Stimulated activated CD8-positive, alpha-beta memory T cell treated with anti-CD3 and anti-CD28 coated beads, Interleukin-7, amount 100 ng/mL, for 24 hours (primary cell): ENCODE data around the gene VGLL4.

ENCODE experiments used
- DNase-seq: peaks from one replicate; pipeline ENCODE4 v3.0.0-alpha.2; 2020; ENCODE audit warnings: low read depth

Gene VGLL4

DNA sequence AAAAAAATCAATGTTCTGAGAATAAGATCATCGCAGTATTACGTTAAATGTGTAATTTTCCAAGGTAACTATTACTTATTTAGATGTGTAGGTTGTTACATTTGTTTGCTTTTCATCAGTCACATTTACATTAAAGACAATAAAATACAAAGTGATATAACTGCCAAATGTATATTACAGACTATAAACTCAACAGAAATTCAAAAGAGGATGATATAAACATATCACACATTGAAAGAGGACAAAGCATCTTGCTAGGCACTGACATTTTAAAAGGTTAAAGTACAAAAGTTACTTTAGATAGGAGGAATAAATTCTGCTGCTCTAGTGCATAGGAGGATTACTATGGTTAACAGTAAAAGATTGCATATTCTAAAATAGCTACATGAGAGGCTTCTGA is 16.1 kb downstream of the VGLL4 start:
- no peak for DNase-seq

- no peak for DNase-seq
Measured at GRCh38 chr3:11626084-11626463, 17.6 kb downstream of the VGLL4 start.

- no peak for DNase-seq
Measured at GRCh38 chr3:11625376-11626083, 18.2 kb downstream of the VGLL4 start.

- DNase-seq: no peak
Measured at GRCh38 chr3:11624704-11625375, 18.9 kb downstream of the VGLL4 start.

DNA sequence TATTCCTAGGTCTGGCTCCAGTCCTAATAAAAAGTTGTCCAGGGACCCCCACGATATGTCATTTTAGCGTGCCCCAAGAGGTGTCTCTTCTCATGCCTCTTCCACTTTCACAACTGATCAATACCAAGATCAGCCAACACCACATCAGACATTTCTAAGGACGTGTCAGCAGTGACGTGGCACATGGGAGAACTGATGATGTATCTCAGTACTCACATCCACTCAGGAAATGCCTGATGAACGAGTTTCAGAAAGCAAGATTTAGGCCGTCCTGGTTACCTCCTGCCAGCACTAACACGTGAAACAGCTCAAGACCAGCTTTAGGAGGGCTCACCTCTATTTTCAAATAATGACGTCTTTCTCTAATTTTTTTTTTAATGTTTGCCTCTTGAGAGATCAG is 19.6 kb downstream of the VGLL4 start:
- DNase-seq: no peak

DNA sequence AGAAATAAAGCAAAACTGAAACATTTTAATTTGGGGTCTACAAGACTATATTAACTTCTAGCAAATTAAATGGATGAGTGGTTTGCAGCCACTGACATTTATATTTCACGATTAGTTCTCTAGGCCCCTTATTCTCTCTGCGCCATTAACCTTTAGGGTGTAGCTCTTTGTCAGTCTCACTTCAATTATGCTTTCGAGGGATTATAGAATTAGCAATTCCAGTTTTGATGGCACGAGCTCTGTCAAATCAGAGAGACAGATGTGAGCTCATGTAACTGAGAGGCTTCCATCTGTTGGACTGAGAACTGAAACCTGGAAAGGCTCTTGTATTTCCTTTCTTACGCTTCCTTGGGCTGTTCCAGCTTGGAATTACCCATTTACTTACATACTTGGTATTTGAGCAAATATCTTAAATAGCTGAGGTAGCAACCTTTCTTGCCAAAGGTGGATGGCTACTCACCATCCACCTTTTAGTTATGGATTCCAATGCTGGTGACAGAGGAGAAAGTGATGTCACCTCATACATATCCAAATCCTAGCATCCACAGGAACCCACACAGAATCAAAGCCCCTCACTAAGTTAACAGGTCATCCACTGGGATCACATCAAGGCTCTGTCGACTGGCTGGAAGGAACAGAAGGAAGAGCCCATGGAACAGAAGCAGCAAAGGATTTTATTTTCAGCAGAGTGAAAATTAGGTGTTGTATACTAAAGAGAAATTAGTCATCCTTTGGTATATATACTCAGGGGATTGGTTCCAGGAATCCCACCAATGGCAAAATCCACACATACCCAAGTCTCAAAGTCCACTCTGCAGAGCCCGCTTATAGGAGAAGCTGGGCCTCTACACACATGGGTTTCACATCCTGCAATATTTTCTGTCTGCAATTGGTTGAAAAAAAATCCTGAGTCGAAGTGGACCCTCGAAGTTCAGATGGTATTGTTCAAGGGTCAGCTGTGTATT is 20.8 kb downstream of the VGLL4 start:
- DNase-seq: no peak

DNA sequence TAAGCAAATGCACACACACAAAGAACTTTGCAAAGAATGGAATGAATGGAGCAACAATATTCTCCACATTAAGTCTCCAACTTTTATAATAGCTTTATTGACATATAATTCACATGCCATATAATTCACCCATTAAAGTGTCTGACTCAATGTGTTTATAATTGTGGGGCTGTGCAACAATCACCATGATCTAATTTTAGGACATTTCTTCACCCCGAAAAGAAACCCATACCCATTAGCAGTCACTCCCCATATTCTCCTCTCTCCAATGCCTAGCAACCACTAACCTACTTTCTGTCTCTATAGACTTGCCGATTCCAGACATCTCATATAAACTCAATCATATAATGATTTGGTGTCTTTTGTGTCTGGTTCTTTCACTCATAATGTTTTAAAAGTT is 22.6 kb downstream of the VGLL4 start:
- DNase-seq: no peak

GRCh38 chr3:11619946-11620652 is 23.6 kb downstream of the VGLL4 start:
- no peak for DNase-seq

- no peak for DNase-seq
Measured at GRCh38 chr3:11619461-11619860, 24.3 kb downstream of the VGLL4 start.

- DNase-seq: no peak
Measured at GRCh38 chr3:11618904-11619303, 24.8 kb downstream of the VGLL4 start.

GRCh38 chr3:11616551-11616950 is 27.2 kb downstream of the VGLL4 start:
- no peak for DNase-seq

DNA sequence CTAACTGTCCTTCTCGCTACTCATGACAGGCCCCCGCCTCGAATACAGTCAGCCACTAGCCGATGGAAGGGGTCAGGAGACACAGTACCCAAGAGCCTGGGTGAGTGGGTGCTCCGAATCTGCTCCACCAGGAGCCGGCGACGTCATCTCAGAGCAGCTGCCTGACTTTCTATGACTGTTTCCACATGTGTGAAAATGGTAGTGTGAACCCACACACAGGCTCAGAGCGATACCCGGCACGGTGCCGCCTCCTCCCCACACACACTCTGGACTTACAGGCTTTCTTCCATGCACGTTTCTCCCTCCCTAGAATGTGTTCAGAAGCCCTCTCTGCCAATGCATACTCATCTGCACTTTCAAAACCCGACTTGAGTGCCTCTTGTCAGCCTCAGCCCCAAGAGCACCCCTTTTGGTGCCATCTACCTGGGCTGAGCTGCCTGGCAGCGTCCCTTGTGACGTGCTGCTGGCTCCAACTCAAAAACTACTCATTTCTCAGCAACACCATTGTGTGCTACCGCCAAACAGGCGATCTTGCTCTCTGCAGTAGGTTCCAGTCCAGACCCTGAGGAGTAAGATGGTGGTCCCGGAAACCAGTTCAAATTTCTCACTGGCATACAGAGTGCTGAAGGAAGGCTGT is 29.7 kb downstream of the VGLL4 start:
- no peak for DNase-seq

DNA sequence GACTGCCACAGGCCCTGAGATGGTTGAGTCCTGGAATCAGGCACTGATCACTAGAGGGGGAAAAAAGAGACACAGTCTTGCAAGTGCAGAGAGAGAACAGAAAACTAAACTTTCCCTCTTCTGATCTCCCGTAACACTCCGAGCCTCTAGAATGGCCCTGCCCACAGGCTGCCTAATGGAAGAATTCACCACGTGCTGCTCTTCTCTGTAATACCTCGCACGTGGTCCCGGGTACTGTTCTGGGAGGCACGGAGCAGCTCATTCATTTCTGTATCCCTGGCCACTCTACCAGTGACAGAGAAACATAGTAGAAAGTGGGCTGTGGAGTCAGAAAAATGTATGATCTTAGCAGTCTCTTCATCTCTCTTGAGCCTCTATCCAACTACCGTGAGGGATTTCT is 30.4 kb downstream of the VGLL4 start:
- DNase-seq: no peak

- DNase-seq: no peak
Measured at GRCh38 chr3:11612515-11613188, 31.1 kb downstream of the VGLL4 start.

- no peak for DNase-seq
Measured at GRCh38 chr3:11611341-11611799, 32.3 kb downstream of the VGLL4 start.

DNA sequence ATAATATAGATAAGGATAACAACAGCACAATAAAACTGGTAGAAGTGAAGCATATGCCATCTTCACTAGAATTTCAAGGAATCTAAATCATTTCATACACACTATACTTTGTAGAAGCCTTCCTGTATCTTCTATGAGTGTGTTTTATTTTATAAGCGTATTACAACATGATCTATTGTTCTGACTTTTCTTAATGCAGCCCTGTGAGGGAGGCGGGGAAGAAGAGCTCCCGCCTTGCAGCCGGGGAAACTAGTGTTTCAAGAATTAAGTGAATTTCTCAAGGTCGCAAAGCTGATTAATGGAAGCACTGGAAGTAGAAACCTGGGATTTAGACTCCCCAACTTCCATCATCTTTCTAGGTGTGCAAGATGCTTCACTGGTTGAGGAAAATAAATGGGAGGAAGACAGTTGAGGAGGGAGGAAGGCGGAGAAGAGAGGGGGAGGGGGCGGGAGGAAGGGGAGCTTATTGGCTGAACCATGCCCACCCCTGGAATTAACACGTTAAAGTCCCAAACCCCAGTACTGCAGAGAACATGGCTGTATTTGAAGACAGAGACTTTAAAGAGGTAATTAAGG is 32.9 kb downstream of the VGLL4 start:
- DNase-seq: no peak

- DNase-seq: no peak
Measured at GRCh38 chr3:11610044-11610671, 33.6 kb downstream of the VGLL4 start.

DNA sequence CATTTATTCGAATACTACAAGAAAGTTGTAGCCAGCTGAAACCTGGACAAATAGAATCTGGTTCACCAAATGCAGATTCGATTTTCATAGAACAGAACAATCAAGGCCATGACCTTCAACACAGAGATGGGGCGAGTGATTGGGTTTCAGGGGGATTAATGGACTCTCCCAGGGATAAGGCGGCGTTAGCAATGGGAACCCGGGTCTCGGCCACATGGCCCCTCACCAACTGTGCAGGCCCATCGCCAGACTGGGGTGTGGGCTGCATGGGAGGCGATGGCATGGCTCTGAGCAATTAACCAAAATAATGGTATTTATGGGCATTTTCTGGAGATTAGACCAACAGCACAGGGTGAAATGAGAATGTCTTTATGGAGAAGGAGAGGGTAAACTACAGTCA is 34.2 kb downstream of the VGLL4 start:
- no peak for DNase-seq

DNA sequence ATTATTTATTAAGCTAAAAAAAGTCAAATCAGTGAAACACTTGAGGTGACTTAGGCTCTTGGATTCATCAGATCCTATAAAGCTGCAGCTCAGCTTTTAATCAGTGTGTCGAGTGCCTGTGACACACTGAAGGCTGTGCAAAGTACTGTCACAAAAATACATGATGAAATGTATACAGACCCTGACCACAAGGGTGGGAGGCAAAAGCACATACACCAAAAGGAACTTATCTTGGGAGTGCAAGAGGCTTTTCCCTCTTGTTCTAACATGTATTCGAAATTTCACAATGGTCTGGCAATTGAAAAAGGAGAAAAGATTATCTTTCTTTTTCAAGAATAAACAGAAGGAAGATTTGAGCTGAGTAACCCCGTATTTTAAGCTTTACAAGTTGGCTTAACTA is 35.9 kb downstream of the VGLL4 start:
- no peak for DNase-seq

DNA sequence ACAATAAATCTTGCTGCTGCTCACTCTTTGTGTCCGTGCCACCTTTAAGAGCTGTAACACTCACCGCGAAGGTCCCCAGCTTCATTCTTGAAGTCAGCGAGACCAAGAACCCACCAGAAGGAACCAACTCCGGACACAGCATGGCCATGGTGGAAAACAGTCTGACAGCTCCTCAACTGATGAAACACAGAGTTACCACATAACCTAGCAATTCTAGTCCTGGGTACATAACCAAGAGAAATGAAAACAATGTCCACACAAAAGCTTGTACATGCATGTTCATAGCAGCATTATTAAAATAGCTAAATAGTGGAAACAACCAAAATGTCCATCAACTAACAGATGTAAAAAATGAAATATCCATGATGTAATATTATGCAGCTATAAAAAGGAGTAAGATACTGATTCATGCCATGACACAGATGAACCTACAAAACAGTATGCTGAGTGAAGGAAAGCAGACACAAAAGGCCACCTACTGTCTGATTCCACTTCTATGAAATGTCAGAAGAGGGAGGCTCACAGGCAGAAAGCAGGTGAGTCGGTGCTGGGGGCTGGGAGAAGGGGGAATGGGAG is 36.8 kb downstream of the VGLL4 start:
- DNase-seq: no peak
